GM18951 (cell line): ENCODE data around the gene GNG7.

Source experiments
- POLR2A ChIP-seq: IDR thresholded peaks from 4 replicates; pipeline ENCODE4 v1.6.1; 2011; ENCODE audit warnings: mild to moderate bottlenecking; ENCODE audit not compliant: insufficient read length, insufficient read depth; ENCODE audit errors: extremely low read depth
- in situ Hi-C: fragments of 300-500 bp; cut with MboI; formaldehyde crosslinking; loops from one replicate; pipeline ENCODE4 v1.12.0; 2022; ENCODE audit warnings: low sequenced_read_pairs, mixed read lengths, inconsistent platforms; ENCODE audit not compliant: unreplicated experiment

GNG7 gene

GRCh38 chr19:2631213-2631821 is 71.2 kb downstream of the GNG7 start:
- no peak for TF ChIP-seq POLR2A
- in situ Hi-C loops = no loop called here

GRCh38 chr19:2630352-2631001 is 72.0 kb downstream of the GNG7 start:
- no peak for TF ChIP-seq POLR2A
- in situ Hi-C loops = no loop called here

- in situ Hi-C loops = no loop called here
Observed at GRCh38 chr19:2629491-2630351, 72.8 kb downstream of the GNG7 start.

GRCh38 chr19:2628597-2628996 is 73.9 kb downstream of the GNG7 start:
- in situ Hi-C loops = no loop called here
- no peak for TF ChIP-seq POLR2A

More at GRCh38 chr19:2629491-2630351, 72.8 kb downstream of the GNG7 start:
- no peak for TF ChIP-seq POLR2A

GRCh38 chr19:2627855-2628254 is 74.6 kb downstream of the GNG7 start:
- TF ChIP-seq POLR2A = no peak
- in situ Hi-C loops = no loop called here

- no peak for TF ChIP-seq POLR2A
- in situ Hi-C loops = no loop called here
Observed at GRCh38 chr19:2627319-2627829, 75.1 kb downstream of the GNG7 start.

GRCh38 chr19:2625434-2625833 is 77.1 kb downstream of the GNG7 start:
- in situ Hi-C loops = no loop called here

GRCh38 chr19:2624537-2625091 is 77.9 kb downstream of the GNG7 start:
- in situ Hi-C loops = loop anchor here (25.0 kb wide), 1 partner anchor 337 kb away; the partner anchor contains the start of gene PEAK3
- peak; percentile 16 for TF ChIP-seq POLR2A

More at GRCh38 chr19:2625434-2625833, 77.1 kb downstream of the GNG7 start:
- TF ChIP-seq POLR2A = no peak

- no peak for TF ChIP-seq POLR2A
- in situ Hi-C loops = loop anchor here (25.0 kb wide), 1 partner anchor 336 kb away; the partner anchor contains the start of gene PEAK3
Observed at GRCh38 chr19:2623798-2624197, 78.7 kb downstream of the GNG7 start.

GRCh38 chr19:2622371-2622961 is 80.0 kb downstream of the GNG7 start:
- in situ Hi-C loops = loop anchor here (25.0 kb wide), 1 partner anchor 335 kb away; the partner anchor contains the start of gene PEAK3
- TF ChIP-seq POLR2A = peak; percentile 17

GRCh38 chr19:2619076-2619475 is 83.4 kb downstream of the GNG7 start:
- TF ChIP-seq POLR2A = no peak
- in situ Hi-C loops = loop anchor here (25.0 kb wide), 1 partner anchor 332 kb away; the partner anchor contains the start of gene PEAK3

GRCh38 chr19:2618611-2619010 is 83.9 kb downstream of the GNG7 start:
- no peak for TF ChIP-seq POLR2A
- in situ Hi-C loops = loop anchor here (25.0 kb wide), 1 partner anchor 331 kb away; the partner anchor contains the start of gene PEAK3
